Activated naive CD8-positive, alpha-beta T cell treated with anti-CD3 and anti-CD28 coated beads for 36 hours (primary cell): ENCODE data around the gene WDR91. TPM values are rescaled to one million over a fixed set of nuclear protein-coding genes. Genes with fewer than 3 reads are reported as not detected.

Experiments used
- DNase-seq: peaks from one replicate; pipeline ENCODE4 v3.0.0; 2021
- H3K27ac Mint-ChIP-seq: one replicate; pipeline ENCODE4 v1.8.0; 2022; ENCODE audit warnings: mild to moderate bottlenecking, moderate library complexity, mixed read lengths
- H3K27me3 Mint-ChIP-seq: one replicate; pipeline ENCODE4 v1.8.0; 2022; ENCODE audit warnings: mild to moderate bottlenecking, mixed read lengths
- H3K36me3 Mint-ChIP-seq: one replicate; pipeline ENCODE4 v1.8.0; 2021; ENCODE audit warnings: mild to moderate bottlenecking, mixed read lengths
- H3K4me1 Mint-ChIP-seq: one replicate; pipeline ENCODE4 v1.8.0; 2021; ENCODE audit warnings: mixed read lengths
- H3K4me3 Mint-ChIP-seq: one replicate; pipeline ENCODE4 v1.8.0; 2022; ENCODE audit warnings: mild to moderate bottlenecking, moderate library complexity, mixed read lengths
- H3K9me3 Mint-ChIP-seq: one replicate; pipeline ENCODE4 v1.8.0; 2022; ENCODE audit warnings: mixed read lengths
- total RNA-seq, 2 experiments: library from RNA; stranded (reverse); gene quantifications; one replicate each; pipeline ENCODE4 v1.2.3, GENCODE V29; 2021

WDR91 gene
- total RNA-seq, 2 experiments from 2014 or later: 12.3 to 14.0 TPM

DNA sequence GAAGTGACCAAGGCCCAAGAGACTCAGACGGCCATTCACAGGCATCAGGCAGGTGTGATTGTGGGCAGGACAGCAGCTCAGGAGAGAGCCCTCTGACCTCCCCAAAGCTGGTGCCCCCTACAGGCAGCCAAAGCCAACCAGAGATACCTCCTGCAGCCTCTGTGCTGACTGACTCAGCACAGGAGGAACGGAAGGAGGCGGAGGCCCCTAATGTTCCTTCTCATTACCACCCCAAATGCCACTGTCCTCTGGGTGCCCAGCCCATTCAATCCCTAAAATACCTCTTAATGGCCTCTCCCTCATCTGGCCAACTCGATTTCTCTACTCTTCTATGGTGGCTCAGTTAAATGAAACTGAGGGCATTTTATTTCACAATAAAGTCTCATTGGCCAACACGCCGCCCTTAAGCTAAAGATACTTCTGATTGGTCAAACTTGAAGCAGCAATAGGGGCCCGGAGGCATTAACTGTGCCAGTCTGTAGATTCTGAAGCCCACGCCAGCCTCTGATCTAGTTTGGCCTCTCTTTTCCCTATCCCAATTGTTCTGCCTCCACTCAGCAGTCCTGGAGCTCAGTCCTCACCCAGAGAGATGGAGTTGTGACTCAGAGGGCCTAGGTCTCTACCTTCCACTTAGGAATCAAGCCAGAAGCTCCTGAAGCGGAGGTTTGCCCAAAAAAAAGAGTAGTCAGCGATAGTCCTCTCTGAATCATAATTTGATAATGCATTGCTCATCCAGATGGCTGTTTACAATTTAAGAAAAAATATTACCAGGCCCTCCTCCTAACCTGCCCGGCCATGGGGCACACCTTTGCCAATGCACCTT is 42.0 kb downstream of the WDR91 start:
- Mint-ChIP-seq H3K27me3 (no peaks in the 10 kb centered on the region), H3K27ac (peak overlapping the region; percentile 94)
- DNase-seq: peak; percentile 71

DNA sequence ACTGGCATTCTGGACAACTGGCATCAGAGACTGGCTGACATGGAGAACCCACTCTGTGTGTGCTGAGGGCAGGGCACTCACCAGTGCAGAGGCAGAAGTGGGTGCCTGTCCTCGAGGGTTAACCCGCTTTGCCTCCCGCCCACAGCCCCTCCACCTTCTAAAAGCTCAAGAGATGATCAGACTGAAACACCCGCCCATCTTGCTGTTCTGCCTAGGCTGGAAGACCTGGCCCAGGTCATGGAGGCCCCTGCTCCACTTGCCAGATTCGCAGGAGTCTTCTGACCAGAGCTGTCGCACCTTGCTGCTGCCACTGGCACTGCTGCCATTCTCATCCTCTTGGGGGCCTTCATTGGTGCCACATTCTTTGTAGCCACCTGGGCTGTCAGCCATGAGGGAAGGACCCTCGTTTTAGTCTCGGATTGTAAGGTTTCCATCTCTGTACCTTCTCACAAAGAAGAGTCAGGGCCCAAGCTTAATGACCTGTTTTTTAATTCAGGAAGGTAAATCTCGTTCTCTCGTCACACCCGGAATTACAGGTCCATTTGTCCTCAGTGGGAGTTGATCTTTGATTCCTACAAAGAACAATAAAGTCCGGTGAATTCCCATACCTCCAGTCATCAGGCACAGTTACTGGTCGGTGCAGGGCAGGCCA is 42.7 kb downstream of the WDR91 start:
- peak overlapping the region; percentile 94 for H3K27ac Mint-ChIP-seq
- peaks cover 64% of the 10 kb centered on the region for H3K36me3 Mint-ChIP-seq
- no peak for DNase-seq
- H3K4me1 Mint-ChIP-seq: peaks cover 53% of the 10 kb centered on the region
- peak overlapping the region; percentile 93 for H3K4me3 Mint-ChIP-seq
- peaks cover 4% of the 10 kb centered on the region for H3K9me3 Mint-ChIP-seq
- H3K27me3 Mint-ChIP-seq: no peaks in the 10 kb centered on the region

More for the DNA sequence above, 42.0 kb downstream of the WDR91 start:
- no peaks in the 10 kb centered on the region for H3K9me3 Mint-ChIP-seq
- peaks cover 48% of the 10 kb centered on the region for H3K4me1 Mint-ChIP-seq
- H3K4me3 Mint-ChIP-seq: peak overlapping the region; percentile 93
- H3K36me3 Mint-ChIP-seq: peaks cover 57% of the 10 kb centered on the region

DNA sequence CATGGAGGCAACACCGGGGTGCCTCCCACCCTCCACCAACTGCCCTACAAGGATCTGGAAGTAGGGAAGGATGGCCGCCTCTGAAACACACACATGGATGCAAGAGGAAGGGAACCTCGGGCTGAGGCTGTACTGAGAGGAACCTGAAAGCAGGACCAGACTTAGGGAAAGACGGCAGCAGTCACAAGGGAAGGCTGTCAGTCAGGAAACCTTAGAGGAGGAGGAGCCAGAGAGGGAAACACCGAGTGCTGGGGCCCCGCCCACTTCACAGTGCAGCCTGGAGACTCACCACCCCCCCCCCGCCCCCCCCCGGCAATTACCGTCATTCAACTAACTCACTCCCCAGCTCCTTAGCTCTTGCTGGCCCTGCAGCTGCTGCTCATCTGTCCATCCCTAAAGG is 43.3 kb downstream of the WDR91 start:
- peak overlapping the region; percentile 93 for H3K4me3 Mint-ChIP-seq
- peak overlapping the region; percentile 94 for H3K27ac Mint-ChIP-seq
- no peak for DNase-seq
- H3K9me3 Mint-ChIP-seq: peaks cover 4% of the 10 kb centered on the region
- H3K4me1 Mint-ChIP-seq: peaks cover 53% of the 10 kb centered on the region
- peaks cover 65% of the 10 kb centered on the region for H3K36me3 Mint-ChIP-seq
- no peaks in the 10 kb centered on the region for H3K27me3 Mint-ChIP-seq

DNA sequence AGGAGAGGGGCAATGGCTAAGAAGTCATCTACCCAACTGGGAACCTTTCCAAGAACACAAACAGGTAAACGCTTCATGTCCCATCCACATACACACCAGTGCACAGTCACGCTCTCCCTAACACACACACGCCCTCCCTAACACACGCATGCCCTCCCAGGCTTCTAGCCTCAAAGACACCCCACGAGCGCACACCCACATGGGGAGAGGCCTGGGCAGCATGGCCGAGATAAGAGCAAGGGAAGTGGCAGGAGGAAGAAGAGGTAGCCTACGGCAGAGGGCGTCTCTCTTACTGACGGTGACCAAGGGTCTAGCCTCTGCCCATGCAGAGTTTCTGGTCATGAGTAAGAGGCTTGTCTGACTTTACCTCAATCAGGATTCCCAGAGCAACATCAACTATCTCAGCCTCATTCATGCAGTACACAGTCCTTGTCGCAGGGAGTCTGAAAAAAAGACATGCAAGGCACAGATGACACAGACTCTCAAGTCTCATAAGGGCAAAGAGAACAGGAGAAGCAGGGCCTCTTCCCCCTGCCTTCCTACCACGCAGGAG is 43.9 kb downstream of the WDR91 start:
- Mint-ChIP-seq H3K9me3 (peaks cover 7% of the 10 kb centered on the region), H3K4me3 (peak overlapping the region; percentile 47), H3K36me3 (peaks cover 71% of the 10 kb centered on the region), H3K27me3 (no peaks in the 10 kb centered on the region), H3K27ac (peak overlapping the region; percentile 81), H3K4me1 (peaks cover 53% of the 10 kb centered on the region)
- DNase-seq: no peak

DNA sequence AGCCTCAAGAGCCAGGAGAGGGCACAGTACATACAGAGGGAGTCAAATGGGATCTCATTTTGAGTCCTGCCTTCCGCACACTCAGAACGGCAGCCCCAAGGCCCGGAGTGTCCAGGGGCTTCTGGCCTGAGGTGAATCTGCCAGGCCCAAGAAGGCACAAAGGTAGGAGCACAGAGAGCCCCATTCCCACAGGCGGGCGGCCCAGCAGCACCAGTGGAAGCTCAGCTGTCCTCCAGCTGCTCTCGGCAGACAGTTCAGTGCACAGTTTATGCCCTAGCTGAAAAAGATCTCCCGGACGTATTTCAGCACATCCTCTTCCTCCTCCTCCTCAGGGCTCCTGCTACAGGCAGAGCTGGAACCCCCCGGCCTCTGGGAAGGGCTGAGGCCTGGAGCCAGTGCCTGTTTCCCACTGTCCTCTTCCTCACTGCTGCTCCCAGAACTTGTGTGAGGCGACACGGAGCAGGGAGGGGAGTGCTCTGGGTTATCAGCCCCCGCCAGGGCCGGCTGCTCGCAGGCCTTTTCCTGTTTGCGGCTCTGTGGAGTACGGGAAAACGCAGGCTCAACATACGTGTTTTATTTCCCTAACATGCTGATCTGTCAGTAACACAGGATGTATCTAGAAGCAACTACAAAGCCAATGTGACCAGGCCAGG is 44.9 kb downstream of the WDR91 start:
- peak overlapping the region; percentile 6 for H3K4me3 Mint-ChIP-seq
- peaks cover 52% of the 10 kb centered on the region for H3K4me1 Mint-ChIP-seq
- peaks cover 15% of the 10 kb centered on the region for H3K9me3 Mint-ChIP-seq
- peak overlapping the region; percentile 74 for H3K27ac Mint-ChIP-seq
- H3K27me3 Mint-ChIP-seq: no peaks in the 10 kb centered on the region
- no peak for DNase-seq
- peaks cover 77% of the 10 kb centered on the region for H3K36me3 Mint-ChIP-seq

DNA sequence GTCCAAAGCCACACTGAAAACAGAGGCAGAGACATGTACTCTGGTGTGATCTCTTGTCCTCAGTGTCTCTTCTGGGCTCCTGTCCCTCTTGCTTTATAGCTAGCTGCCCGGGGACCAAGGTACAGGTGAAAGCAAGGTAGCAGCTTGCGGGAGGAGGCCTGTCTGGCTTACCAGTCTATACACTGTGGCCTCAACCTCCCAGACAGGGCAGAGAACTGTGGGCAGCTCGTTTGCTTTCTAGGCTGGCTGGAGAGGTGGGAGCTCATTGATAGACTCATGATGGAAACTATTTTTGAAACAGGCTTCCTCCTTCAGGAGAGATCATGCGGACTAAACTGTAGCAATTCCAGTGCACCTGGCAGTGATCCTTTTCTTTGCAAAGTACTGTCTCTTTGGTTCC is 45.5 kb downstream of the WDR91 start:
- no peak overlapping the region for H3K4me3 Mint-ChIP-seq
- peaks cover 55% of the 10 kb centered on the region for H3K4me1 Mint-ChIP-seq
- H3K27ac Mint-ChIP-seq: peak overlapping the region; percentile 45
- H3K27me3 Mint-ChIP-seq: no peaks in the 10 kb centered on the region
- DNase-seq: no peak
- H3K9me3 Mint-ChIP-seq: peaks cover 17% of the 10 kb centered on the region
- H3K36me3 Mint-ChIP-seq: peaks cover 83% of the 10 kb centered on the region

DNA sequence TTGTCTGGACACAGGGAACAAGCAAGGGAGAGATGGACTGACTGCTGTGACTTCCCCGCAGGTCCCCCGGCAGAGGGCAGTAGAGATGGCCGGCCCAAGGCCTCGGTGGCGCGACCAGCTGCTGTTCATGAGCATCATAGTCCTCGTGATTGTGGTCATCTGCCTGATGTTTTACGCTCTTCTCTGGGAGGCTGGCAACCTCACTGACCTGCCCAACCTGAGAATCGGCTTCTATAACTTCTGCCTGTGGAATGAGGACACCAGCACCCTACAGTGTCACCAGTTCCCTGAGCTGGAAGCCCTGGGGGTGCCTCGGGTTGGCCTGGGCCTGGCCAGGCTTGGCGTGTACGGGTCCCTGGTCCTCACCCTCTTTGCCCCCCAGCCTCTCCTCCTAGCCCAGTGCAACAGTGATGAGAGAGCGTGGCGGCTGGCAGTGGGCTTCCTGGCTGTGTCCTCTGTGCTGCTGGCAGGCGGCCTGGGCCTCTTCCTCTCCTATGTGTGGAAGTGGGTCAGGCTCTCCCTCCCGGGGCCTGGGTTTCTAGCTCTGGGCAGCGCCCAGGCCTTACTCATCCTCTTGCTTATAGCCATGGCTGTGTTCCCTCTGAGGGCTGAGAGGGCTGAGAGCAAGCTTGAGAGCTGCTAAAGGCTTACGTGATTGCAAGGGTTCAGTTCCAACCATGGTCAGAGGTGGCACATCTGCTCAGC is 46.8 kb downstream of the WDR91 start:
- Mint-ChIP-seq H3K36me3 (peaks cover 88% of the 10 kb centered on the region), H3K4me3 (no peak overlapping the region), H3K27me3 (no peaks in the 10 kb centered on the region), H3K9me3 (peaks cover 21% of the 10 kb centered on the region), H3K4me1 (peaks cover 63% of the 10 kb centered on the region), H3K27ac (peak overlapping the region; percentile 42)
- DNase-seq: no peak

DNA sequence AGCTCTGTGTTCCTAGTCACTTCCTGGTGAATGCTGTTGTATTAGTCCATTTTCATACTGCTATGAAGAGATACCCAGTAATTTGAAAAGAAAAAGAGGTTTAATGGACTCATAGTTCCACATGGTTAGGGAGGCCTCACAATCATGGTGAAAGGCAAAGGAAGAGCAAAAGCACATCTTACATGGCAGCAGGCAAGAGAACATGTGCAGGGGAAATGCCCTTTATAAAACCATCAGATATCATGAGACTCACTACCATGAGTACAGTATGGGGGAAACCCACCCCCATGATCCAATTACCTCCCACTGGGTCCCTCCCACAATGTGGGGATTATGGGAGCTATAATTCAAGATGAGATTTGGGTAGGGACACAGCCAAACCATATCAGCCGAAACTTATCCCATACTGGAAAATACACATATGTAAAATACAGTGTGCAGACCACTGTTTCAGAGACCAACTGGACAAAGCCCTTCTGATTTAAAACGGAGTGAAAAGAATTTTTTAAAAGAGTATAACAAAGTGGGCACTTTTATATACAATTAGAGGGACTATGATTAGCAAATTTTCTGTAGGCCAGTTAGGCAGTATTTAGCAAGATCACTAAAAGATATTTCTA is 48.8 kb downstream of the WDR91 start:
- Mint-ChIP-seq H3K4me1 (peaks cover 52% of the 10 kb centered on the region), H3K9me3 (peaks cover 21% of the 10 kb centered on the region), H3K27me3 (no peaks in the 10 kb centered on the region), H3K4me3 (no peak overlapping the region), H3K36me3 (peaks cover 86% of the 10 kb centered on the region), H3K27ac (peak overlapping the region; percentile 85)
- no peak for DNase-seq

DNA sequence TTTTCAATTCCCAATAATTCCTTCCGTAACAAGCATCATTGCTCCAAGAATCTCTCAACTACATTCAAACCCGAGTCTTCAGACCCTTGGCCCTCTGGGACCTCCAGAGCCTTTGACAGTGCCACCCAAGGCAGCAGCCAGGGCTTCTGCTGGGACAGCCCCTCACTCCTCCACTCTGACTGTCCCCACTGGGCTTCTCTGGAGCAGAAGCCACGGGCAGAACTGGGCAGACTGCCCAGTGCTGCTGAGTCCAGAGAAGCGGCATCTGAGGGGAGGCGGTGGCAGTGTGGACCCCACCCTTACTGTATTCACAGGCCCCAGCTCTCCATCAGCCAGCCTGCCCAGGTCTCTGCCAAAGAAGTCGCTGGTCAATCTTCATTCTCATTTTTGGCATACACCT is 49.7 kb downstream of the WDR91 start:
- H3K36me3 Mint-ChIP-seq: peaks cover 88% of the 10 kb centered on the region
- no peaks in the 10 kb centered on the region for H3K27me3 Mint-ChIP-seq
- peak overlapping the region; percentile 85 for H3K27ac Mint-ChIP-seq
- DNase-seq: no peak
- peaks cover 44% of the 10 kb centered on the region for H3K4me1 Mint-ChIP-seq
- no peak overlapping the region for H3K4me3 Mint-ChIP-seq
- H3K9me3 Mint-ChIP-seq: peaks cover 26% of the 10 kb centered on the region

DNA sequence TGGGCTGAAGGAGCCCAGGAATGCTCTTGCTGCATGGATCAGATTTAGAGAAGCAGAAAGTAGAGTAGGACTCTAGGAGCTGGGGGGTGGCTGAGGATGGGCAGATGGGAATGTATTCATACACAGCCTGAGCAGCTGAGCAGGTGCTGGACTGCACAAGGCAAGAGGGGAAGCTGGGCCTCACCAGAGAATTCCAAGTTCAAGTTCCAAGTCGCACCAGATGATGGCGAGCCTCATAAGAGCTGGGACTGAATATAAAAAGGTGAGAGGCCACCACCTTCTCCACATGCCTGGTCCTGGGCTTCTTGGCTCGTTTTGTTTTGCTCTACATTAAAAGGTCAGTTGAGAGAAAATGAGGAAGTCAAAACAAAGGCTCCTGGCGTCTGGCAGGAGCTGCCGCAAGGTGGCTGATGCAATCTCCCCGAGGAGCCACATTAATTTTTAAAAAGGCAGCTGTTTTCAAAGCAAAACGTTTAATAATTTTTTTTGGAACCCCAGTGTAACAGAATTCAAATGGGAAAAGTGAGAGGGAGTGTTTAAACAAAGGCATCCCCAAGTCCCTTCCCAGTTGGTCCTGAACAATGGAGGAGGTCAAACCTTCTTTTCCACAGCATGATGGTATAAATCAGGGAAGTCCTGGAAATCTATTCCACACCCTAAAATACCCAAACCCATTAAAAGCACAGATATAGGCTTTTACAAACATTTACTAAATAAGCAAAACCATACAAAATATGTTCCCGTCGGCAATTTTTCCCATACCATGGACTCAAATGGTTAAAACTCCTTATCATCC is 50.3 kb downstream of the WDR91 start:
- peaks cover 32% of the 10 kb centered on the region for H3K9me3 Mint-ChIP-seq
- no peaks in the 10 kb centered on the region for H3K27me3 Mint-ChIP-seq
- peaks cover 41% of the 10 kb centered on the region for H3K4me1 Mint-ChIP-seq
- H3K27ac Mint-ChIP-seq: peak overlapping the region; percentile 85
- H3K36me3 Mint-ChIP-seq: peaks cover 88% of the 10 kb centered on the region
- DNase-seq: no peak
- no peak overlapping the region for H3K4me3 Mint-ChIP-seq

DNA sequence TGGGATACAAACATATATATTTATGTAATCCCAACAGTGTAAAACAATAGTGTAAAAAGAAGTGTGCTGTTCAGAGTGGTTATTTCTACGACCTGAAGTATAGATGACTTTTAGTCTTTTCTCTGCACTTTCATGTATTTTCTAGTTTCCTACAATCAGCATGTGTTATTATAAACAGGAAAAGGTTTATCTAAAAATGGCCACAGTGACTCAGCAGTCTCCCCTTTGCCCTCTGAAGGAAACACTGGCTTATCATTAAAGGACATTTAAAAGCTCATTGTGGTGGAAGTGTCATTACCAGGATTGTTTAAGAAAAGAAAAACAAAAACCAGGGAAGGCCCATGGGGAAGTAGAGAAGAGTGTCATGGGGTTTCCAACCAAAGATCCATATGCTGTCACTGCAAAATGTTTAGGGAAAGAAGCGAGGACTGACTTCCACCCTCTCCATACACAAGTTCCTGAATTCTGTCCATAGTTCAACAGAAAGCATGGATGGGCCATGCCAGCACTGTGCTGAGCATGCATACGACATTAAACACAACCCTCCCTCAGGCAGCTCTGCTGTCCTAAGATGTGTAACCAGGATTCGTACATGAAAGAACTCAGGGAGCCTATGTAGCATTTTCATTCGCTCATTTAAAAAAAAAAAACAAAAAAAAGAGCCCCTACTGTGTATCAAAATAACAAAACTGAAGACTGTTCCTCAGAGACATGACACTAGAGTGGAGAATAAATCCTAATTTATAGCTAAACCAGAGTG is 51.0 kb downstream of the WDR91 start:
- DNase-seq: no peak
- H3K4me3 Mint-ChIP-seq: no peak overlapping the region
- peaks cover 88% of the 10 kb centered on the region for H3K36me3 Mint-ChIP-seq
- peak overlapping the region; percentile 85 for H3K27ac Mint-ChIP-seq
- peaks cover 38% of the 10 kb centered on the region for H3K9me3 Mint-ChIP-seq
- peaks cover 35% of the 10 kb centered on the region for H3K4me1 Mint-ChIP-seq
- no peaks in the 10 kb centered on the region for H3K27me3 Mint-ChIP-seq

DNA sequence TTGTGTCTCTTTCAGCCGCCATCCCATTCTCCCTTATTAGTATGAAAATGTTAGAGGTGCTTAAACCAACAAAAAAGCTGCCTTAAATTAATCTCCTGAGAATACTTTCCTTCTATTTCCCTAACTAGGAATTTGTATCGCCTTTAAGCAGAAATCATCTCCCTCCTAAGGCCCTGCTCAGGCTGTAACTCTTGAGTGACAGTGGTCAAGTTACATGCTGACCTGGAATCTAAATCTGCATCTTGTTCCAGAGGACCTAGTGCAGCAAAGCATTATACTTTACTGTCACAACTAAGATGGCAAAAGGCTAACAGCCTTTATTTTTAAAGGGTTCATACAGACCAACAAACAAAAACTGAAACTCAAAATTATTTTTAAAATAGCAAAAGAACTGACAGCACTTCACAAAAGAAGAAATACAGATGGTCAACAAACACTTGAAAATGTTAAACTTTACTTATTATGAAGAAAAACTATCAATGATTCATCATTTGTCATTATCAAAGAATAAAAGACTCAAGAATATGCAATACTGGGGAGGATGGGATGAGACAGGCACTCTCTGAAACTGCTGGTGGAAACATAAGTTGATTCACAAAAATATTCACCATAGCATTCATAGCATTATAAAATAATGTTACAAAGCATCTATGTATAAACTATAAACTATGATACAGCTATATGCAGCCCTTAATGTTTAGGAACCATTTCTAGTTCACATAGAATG is 51.8 kb downstream of the WDR91 start:
- peaks cover 46% of the 10 kb centered on the region for H3K9me3 Mint-ChIP-seq
- peaks cover 88% of the 10 kb centered on the region for H3K36me3 Mint-ChIP-seq
- no peak for DNase-seq
- peaks cover 37% of the 10 kb centered on the region for H3K4me1 Mint-ChIP-seq
- H3K4me3 Mint-ChIP-seq: no peak overlapping the region
- peak overlapping the region; percentile 85 for H3K27ac Mint-ChIP-seq
- H3K27me3 Mint-ChIP-seq: no peaks in the 10 kb centered on the region
